ENCODE results near the gene FAR2. TPM values are rescaled to one million over a fixed set of nuclear protein-coding genes. Genes with fewer than 3 reads are reported as not detected.

FAR2 gene
- total RNA-seq, 3 donors from 2014 or later, result 39.7 to 93.0 (median 72.2) TPM

DNA sequence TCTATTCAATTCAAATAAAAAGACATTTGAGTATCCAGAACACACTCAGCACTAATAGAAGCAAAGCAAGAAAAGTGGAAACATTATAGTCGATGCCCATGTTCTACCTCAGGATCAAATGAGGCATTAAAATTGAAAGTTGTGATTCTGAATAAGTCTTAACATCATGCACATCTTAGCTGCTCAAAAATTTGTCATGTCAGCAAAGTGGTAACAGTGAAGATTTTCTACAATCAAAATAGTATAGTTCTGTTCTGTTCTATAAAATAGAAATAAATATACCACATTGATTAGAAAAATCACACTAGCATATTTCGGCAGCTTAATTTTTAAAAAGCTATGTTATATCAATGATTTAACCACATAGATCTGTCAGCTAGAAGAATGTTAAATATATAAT is 157.2 kb downstream of the FAR2 start:
- DNase-seq (no peak), ATAC-seq (no peak)
- Histone ChIP-seq H3K4me1 (ENCODE audit: low read depth) (peaks cover 5% of the 10 kb centered on the region), H3K4me3 (no peak overlapping the region), H3K36me3 (ENCODE audit: low read depth) (no peaks in the 10 kb centered on the region), H3K9me3 (no peaks in the 10 kb centered on the region)
- intact Hi-C loops (cut with DNase I, micrococcal nuclease), result no loop called here
- TF ChIP-seq, protein P1, sequence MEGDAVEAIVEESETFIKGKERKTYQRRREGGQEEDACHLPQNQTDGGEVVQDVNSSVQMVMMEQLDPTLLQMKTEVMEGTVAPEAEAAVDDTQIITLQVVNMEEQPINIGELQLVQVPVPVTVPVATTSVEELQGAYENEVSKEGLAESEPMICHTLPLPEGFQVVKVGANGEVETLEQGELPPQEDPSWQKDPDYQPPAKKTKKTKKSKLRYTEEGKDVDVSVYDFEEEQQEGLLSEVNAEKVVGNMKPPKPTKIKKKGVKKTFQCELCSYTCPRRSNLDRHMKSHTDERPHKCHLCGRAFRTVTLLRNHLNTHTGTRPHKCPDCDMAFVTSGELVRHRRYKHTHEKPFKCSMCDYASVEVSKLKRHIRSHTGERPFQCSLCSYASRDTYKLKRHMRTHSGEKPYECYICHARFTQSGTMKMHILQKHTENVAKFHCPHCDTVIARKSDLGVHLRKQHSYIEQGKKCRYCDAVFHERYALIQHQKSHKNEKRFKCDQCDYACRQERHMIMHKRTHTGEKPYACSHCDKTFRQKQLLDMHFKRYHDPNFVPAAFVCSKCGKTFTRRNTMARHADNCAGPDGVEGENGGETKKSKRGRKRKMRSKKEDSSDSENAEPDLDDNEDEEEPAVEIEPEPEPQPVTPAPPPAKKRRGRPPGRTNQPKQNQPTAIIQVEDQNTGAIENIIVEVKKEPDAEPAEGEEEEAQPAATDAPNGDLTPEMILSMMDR (IDR thresholded peaks at IDR 0.05), result no peak

DNA sequence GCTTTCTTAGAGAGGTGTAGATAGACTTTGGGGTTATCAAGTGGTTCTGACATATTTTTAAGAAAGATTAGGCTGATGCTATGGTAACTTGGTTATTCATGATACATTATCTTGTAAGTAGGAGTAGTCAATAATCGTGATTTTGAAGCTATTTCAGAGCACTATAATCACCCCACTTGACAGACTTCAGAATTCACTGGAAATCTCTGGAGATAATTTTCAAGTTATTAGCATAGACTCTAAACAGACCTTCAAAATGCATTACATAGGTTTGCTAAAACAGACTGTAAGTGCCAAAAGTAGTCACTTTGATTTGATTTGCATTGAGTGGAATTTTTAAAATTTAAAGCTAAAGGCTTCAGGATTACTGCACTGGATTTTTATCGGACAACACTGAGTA is 157.6 kb downstream of the FAR2 start:
- Histone ChIP-seq H3K9me3 (no peaks in the 10 kb centered on the region), H3K4me1 (ENCODE audit: low read depth) (peaks cover 5% of the 10 kb centered on the region), H3K4me3 (no peak overlapping the region), H3K36me3 (ENCODE audit: low read depth) (no peaks in the 10 kb centered on the region)
- ATAC-seq (no peak), DNase-seq (no peak)
- intact Hi-C loops (cut with DNase I, micrococcal nuclease), result no loop called here
- TF ChIP-seq, protein P1 (IDR thresholded peaks at IDR 0.05), result no peak

DNA sequence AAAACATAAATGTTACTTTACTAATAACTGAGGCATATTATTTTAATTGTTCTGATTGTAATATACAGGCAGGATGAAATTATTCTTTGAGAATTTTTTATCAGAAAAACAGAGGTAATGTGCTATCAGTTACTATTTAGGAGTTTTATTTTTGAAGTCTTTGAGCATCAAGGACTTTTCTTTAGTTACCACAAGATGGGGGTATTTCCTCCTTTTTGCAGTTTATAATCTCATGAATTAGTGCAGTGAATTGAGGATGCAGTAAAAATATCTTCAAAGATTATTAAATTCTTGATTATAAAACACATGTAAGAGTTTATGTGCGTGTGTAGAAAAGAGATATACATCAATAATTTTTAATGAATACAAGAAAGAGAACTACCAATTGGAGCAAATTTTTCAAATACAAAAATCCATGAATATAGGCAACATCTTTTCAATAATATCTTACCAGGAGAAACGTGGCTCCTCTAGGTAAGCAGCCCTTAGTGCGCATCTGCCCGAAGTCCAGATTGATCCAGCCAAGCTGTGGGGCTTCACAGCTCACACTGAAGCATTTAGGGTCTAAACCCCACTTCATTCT is 160.3 kb downstream of the FAR2 start:
- no peaks in the 10 kb centered on the region for H3K9me3 ChIP-seq
- TF ChIP-seq, protein P1 (IDR thresholded peaks at IDR 0.05), result no peak
- intact Hi-C loops (cut with DNase I, micrococcal nuclease), result no loop called here

DNA sequence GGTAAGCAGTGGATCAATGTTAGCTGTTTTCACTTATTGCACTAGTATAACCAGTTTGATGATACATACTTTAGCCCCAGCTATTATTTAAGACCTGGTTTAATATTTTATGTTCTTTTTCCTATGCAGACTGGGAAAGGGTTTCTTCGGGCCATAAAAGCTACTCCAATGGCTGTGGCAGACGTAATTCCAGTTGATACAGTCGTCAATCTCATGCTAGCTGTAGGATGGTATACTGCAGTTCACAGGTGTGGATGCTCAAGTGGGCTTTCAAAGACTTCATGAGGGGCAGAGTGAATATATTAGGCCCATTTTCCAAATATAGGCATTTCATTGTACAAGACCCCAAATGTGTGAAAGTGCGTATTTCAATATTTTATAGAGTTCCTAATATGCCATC is 161.8 kb downstream of the FAR2 start:
- H3K4me1 ChIP-seq (ENCODE audit: low read depth), result peaks cover 5% of the 10 kb centered on the region
- no peak overlapping the region for H3K4me3 ChIP-seq
- H3K36me3 ChIP-seq (ENCODE audit: low read depth), result no peaks in the 10 kb centered on the region
- no peaks in the 10 kb centered on the region for H3K9me3 ChIP-seq
- ATAC-seq (peak; percentile 74), DNase-seq (peak in 1 of 3 donors; percentile 20)
- intact Hi-C loops (cut with DNase I, micrococcal nuclease), result loop anchor here (10.0 kb wide), 2 partner anchors 226 to 246 kb away; no protein-coding TSS in a partner anchor
- TF ChIP-seq, protein P1 (IDR thresholded peaks at IDR 0.05), result no peak

More for the DNA sequence above, 160.3 kb downstream of the FAR2 start:
- no peak for ATAC-seq
- H3K36me3 ChIP-seq (ENCODE audit: low read depth), result no peaks in the 10 kb centered on the region
- DNase-seq, result no peak
- no peak overlapping the region for H3K4me3 ChIP-seq
- peaks cover 5% of the 10 kb centered on the region for H3K4me1 ChIP-seq (ENCODE audit: low read depth)

DNA sequence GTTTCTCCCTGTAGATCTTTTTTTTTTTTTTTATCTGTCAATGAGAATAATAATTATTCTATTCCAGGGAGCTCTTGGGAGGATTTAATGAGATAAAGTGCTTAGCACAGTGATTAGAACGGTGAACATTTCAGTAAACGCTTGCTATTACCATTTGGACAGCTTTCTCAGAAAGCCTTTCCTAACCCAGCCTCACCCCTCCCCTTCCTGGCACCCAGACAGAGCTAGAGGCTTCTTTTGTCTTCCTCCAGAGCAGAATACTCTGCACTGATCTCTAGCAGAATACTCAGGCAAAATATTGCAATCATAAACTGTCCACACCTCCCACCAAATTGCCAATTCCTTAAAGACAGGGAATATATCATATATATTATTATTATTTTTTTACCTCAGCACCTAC is 165.3 kb downstream of the FAR2 start:
- Histone ChIP-seq H3K4me1 (ENCODE audit: low read depth) (peaks cover 5% of the 10 kb centered on the region), H3K36me3 (ENCODE audit: low read depth) (no peaks in the 10 kb centered on the region), H3K4me3 (no peak overlapping the region), H3K9me3 (no peaks in the 10 kb centered on the region)
- TF ChIP-seq, protein P1 (IDR thresholded peaks at IDR 0.05), result no peak
- no peak for DNase-seq
- intact Hi-C loops (cut with DNase I, micrococcal nuclease), result loop anchor here (10.0 kb wide), 2 partner anchors 230 to 250 kb away; no protein-coding TSS in a partner anchor
- ATAC-seq, result no peak
